Nucleus accumbens (tissue), 56 donors: ENCODE results near the gene VPS35.
A peak's percentile ranks its signal among the peaks of the same experiment; 100 is the strongest.

ENCODE experiments used
- DNase-seq, 56 donors: peaks; one replicate each; lab custom pipeline; 2025; lab: John Stamatoyannopoulos, UW

The VPS35 gene

GRCh38 chr16:46688654-46689364 is at the start of gene VPS35:
TSS of gene VPS35 (minus strand) at chr16:46689178. CDS start at chr16:46689133, 45 bp downstream.
- DNase-seq, result peak; percentile 93 to 100 (median 99)

- no peak for DNase-seq
These were observed 48.7 kb upstream of the VPS35 start for GRCh38 chr16:46737621-46738214.

- no peak for DNase-seq
These were observed 47.7 kb upstream of the VPS35 start for GRCh38 chr16:46736695-46737094.

- DNase-seq, result no peak
These were observed 44.4 kb upstream of the VPS35 start for GRCh38 chr16:46733319-46733830.

GRCh38 chr16:46732561-46732960 is 43.6 kb upstream of the VPS35 start:
- no peak for DNase-seq

GRCh38 chr16:46731691-46732555 is 42.9 kb upstream of the VPS35 start:
- DNase-seq, result no peak

- DNase-seq, result no peak
These were observed 42.1 kb upstream of the VPS35 start for GRCh38 chr16:46730801-46731690.

GRCh38 chr16:46730126-46730525 is 41.1 kb upstream of the VPS35 start:
- DNase-seq, result no peak

- no peak for DNase-seq
These were observed 40.5 kb upstream of the VPS35 start for GRCh38 chr16:46729326-46729995.

- no peak for DNase-seq
These were observed 39.8 kb upstream of the VPS35 start for GRCh38 chr16:46728806-46729205.

- DNase-seq, result no peak
These were observed 38.7 kb upstream of the VPS35 start for GRCh38 chr16:46727630-46728029.

- DNase-seq, result no peak
These were observed 38.2 kb upstream of the VPS35 start for GRCh38 chr16:46727184-46727583.

- no peak for DNase-seq
These were observed 32.9 kb upstream of the VPS35 start for GRCh38 chr16:46721885-46722284.

- no peak for DNase-seq
These were observed 31.6 kb upstream of the VPS35 start for GRCh38 chr16:46720619-46721018.

GRCh38 chr16:46719528-46719927 is 30.6 kb upstream of the VPS35 start:
- no peak for DNase-seq

GRCh38 chr16:46718214-46718613 is 29.2 kb upstream of the VPS35 start:
- no peak for DNase-seq

GRCh38 chr16:46717692-46718091 is 28.7 kb upstream of the VPS35 start:
- no peak for DNase-seq

GRCh38 chr16:46715769-46716305 is 26.9 kb upstream of the VPS35 start:
- no peak for DNase-seq
